OCI-LY1 (cell line): ENCODE data around the gene CLEC16A.

ENCODE experiments used
- CTCF ChIP-seq: fragments of 200-600 bp; sonication (generic), shearing (Covaris generic); IDR thresholded peaks from 2 replicates; pipeline ENCODE4 v1.5.1; 2017; ENCODE audit warnings: mild to moderate bottlenecking, antibody characterized with exemption, low read length, moderate library complexity, mixed read lengths
- EZH2 ChIP-seq: fragments of 200-600 bp; sonication (generic), shearing (Covaris generic); IDR thresholded peaks from 2 replicates; pipeline ENCODE4 v1.8.0; 2017; ENCODE audit warnings: borderline replicate concordance, mixed run types, mild to moderate bottlenecking, antibody characterized with exemption, low read length, moderate library complexity, mixed read lengths

- TF ChIP-seq EZH2 (no peak), CTCF (no peak)
These were observed 267.0 kb downstream of the CLEC16A start for GRCh38 chr16:11211061-11211976.
